Stimulated activated CD8-positive, alpha-beta memory T cell treated with anti-CD3 and anti-CD28 coated beads, Interleukin-7, amount 100 ng/mL, for 4 hours (primary cell): ENCODE results near the gene AHSP.
"Not testable (repeated sequence)": the region's sequence is repeated elsewhere in the genome, so short reads cannot be mapped to it uniquely, and the experiment has no call there.

Source experiments
- DNase-seq, 2 donors: peaks; one replicate each; pipeline ENCODE4 v3.0.0-alpha.2; 2020; ENCODE audit warnings: low read depth in 2 of 2

Gene AHSP

GRCh38 chr16:31527734-31528274 lies at the start of gene AHSP:
AHSP (plus strand) TSS chr16:31527900; CDS start chr16:31528140, 240 bp downstream.
- DNase-seq, result no peak

- no peak for DNase-seq
These were observed 48.7 kb upstream of the AHSP start for GRCh38 chr16:31478956-31479355.

GRCh38 chr16:31479751-31480150 lies 47.9 kb upstream of the AHSP start:
- no peak for DNase-seq

GRCh38 chr16:31480851-31481536 lies 46.7 kb upstream of the AHSP start:
- no peak for DNase-seq

GRCh38 chr16:31483081-31483480 lies 44.6 kb upstream of the AHSP start, which contains the start of gene SLC5A2:
SLC5A2 (plus strand) TSS chr16:31483123; CDS start chr16:31483137, 14 bp downstream.
- DNase-seq, result no peak

GRCh38 chr16:31484048-31484447 lies 43.7 kb upstream of the AHSP start:
- DNase-seq, result not testable (repeated sequence)

GRCh38 chr16:31484491-31485171 lies 43.1 kb upstream of the AHSP start:
- no peak for DNase-seq

GRCh38 chr16:31485571-31485970 lies 42.1 kb upstream of the AHSP start:
- DNase-seq, result no peak

GRCh38 chr16:31486045-31486444 lies 41.7 kb upstream of the AHSP start:
- no peak for DNase-seq

- no peak for DNase-seq
These were observed 40.5 kb upstream of the AHSP start for GRCh38 chr16:31487071-31487719.

- DNase-seq, result peak; percentile 48 to 59
These were observed 39.8 kb upstream of the AHSP start for GRCh38 chr16:31487720-31488467.

GRCh38 chr16:31488468-31489297 lies 39.0 kb upstream of the AHSP start:
- no peak for DNase-seq

- no peak for DNase-seq
These were observed 38.5 kb upstream of the AHSP start for GRCh38 chr16:31489298-31489564.

- no peak for DNase-seq
These were observed 37.8 kb upstream of the AHSP start for GRCh38 chr16:31489616-31490584.

- no peak for DNase-seq
These were observed 35.8 kb upstream of the AHSP start for GRCh38 chr16:31491778-31492418.

GRCh38 chr16:31493506-31494125 lies 34.1 kb upstream of the AHSP start:
- no peak for DNase-seq

- no peak for DNase-seq
These were observed 31.0 kb upstream of the AHSP start for GRCh38 chr16:31496670-31497069.

- DNase-seq, result no peak
These were observed 29.2 kb upstream of the AHSP start for GRCh38 chr16:31498493-31498892.

- no peak for DNase-seq
These were observed 27.8 kb upstream of the AHSP start for GRCh38 chr16:31499928-31500327.
